D721Med (cell line): ENCODE measurements around the gene GPAM.

ENCODE experiments used
- DNase-seq: peaks from one replicate; pipeline ENCODE4 v3.0.0; 2011; ENCODE audit warnings: low spot score; ENCODE audit not compliant: insufficient read length
- FAIRE-seq: peaks from 2 replicates; lab custom pipeline; 2011; peaks lifted over from hg19 to GRCh38; lab: Jason Lieb, UNC
- CTCF ChIP-seq: IDR thresholded peaks from 2 replicates; pipeline ENCODE4 v1.5.1; 2012; ENCODE audit warnings: mild to moderate bottlenecking, control low read depth; ENCODE audit not compliant: insufficient read depth; ENCODE audit errors: missing control alignments

Gene GPAM

DNA sequence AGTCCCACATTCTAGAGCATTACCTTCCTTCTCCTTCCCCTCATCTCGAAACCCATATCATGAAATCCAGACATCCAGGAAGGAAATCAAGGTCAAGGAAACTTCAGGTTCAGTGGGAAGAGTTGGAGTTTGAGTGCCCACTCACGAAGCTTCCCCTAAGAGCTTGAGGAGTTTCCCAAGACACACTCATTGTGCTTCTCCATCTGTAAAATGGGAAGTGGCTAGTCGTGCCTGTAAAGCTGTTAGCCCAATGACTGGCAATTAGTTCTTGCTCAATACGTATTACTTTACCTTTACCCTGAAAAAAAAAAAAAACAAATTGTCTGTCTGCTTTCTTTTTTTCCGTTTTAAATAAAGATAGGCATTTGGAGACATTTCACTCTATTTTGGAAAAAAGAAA is 42.3 kb downstream of the GPAM start:
- no peak for TF ChIP-seq CTCF
- DNase-seq = no peak
- FAIRE-seq = no peak

DNA sequence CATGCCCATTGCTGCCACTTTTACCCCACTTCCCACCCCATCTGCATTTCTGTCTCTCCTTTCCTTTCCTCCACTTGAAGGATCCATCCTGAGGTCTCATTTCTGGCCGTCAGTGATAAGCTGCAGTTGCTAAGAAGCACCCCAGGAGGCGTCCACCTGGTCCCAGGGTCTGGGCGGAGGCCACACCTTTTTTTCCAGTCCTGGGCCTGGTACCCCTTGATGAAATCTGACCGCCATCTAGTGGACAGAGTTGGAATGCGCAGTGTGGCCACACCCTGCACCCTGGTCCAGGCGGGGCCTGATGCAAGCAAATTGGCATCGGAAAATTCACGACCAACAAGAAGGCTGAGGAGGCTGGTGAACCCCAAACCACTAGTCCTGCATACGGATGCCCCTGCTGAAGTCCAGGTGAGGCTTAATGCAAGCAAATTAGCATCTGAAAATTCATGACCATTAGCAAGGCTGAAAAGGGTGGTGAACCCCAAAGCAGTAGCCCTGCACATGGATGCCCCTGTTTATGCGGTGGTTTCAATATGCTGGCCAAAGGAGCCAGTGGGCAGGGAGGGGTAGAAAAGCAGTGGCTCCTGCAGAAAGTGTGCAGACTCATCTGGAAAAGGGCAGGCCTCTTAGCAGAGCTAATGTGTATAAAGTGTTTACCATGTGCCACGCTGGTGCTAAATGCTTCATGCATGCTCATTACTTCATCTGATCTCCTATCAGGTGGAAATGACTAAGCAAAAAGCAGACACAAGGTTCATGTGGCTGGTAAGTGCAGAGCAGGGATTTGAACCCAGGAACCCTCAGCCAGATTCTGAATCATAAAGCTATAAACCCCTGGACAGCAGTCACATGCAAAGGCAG is 43.2 kb downstream of the GPAM start:
- FAIRE-seq = no peak
- peak; percentile 85 for TF ChIP-seq CTCF
- DNase-seq = peak; percentile 41

- FAIRE-seq (no peak), DNase-seq (no peak)
- no peak for TF ChIP-seq CTCF
These were observed 44.4 kb downstream of the GPAM start for GRCh38 chr10:112139176-112139575.

- peak; percentile 89 for TF ChIP-seq CTCF
- DNase-seq (peak; percentile 60), FAIRE-seq (no peak)
These were observed 46.2 kb downstream of the GPAM start for GRCh38 chr10:112137154-112137987.

DNA sequence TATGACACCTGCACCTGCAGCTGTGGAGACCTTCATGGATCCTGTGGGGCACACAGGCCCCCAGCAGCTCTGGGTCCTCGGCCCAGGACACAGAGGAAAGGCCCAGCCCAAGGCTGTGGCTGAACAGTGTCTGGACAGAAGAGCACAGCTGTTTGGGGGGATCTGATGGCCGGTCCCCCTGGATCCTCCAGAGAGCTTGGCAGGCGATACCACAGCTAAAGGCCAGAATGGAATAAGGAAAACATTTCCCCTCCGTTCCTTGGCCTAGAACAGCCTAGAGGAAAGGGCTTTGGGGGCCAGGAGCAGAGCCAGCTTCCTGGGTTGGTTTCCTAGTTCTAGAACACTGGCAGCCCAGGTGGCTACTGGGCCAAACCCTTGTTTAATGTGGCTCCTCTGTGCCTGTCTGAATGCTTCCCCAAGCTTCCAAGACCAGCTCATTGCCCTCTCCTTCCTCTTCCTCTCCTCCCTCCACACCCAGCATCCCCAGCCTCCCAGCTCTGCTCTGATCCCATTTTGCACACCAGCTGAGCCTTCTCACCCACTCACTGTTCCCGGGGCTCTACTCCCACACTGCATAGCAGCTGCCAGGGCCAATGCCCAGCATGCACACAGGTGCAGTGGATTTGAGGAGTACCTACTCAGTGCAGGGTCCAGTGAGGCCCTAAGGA is 46.9 kb downstream of the GPAM start:
- no peak for TF ChIP-seq CTCF
- DNase-seq (no peak), FAIRE-seq (no peak)

DNA sequence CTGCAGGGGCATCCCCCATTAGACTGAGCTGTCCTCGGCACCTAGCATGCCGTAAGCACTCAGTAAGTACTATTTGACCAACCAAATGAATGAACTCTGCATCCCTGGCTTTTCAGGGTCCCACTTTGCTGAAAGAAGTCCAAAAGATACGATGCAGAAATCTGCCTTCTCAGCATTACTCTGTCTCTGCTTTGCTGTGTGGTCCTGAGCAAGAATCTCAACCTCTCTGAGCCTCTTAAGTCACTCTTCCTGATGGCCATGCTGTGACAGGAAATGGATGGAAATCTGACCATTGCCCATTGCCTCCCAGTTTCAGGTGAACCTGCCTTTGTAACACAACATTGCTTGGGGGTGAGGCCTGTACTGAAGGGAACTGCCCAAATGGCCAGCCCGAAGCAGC is 48.0 kb downstream of the GPAM start:
- FAIRE-seq (no peak), DNase-seq (no peak)
- TF ChIP-seq CTCF = no peak
